NCI-H1436 (cell line): ENCODE data around the gene SLC22A12.
A peak's percentile ranks its signal among the peaks of the same experiment; 100 is the strongest.

Experiments used
- DNase-seq: peaks from one replicate; lab custom pipeline; 2025; lab: John Stamatoyannopoulos, UW

Gene SLC22A12

DNA sequence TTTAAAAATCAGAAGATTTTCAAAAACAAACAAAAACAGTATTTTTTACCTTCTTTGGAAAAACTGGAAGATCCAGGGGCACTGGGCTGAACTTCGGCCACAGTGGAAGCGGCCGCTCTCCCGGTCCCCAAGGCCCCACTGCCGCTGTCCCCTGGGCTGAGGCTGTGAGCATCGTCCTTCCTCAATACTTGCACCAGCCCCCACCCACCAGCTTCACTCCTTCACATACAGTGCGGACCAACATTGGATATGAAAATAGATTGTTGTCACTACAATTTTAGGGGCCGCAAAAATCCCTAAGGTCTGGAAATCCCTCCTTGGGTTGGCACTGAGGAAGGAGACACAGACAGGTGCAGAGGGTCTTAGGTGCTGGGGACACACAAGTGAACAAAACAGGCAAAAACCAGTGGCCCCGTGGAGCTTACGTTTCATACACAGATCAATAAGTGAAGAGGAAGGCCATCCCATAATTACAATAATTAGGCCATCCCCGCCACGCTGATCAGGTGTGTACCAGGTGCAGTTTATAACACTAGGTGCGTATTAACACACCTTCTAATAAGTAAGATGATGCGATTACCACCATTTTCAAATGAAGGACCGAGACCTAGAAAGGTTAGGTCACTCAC is 28.2 kb upstream of the SLC22A12 start:
- DNase-seq: no peak

DNA sequence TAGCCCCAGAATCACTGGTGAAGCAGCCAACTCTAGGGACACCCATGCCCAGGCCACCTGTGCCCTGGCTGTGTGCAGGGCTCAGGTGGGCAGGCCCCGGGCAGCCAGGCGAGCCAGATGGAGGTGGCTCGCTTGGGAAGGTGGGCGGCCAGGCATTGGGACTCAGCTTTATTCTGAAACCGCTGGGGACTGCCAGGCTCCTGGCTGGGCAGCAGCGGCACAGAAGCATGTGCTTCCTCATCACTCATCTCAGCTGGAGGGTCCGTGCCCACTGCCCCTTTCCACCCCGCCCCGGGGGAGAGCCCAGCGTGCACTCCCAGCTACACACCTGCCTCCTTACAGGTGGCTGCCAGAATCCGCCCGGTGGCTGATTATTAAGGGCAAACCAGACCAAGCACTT is 27.1 kb upstream of the SLC22A12 start:
- DNase-seq: no peak

DNA sequence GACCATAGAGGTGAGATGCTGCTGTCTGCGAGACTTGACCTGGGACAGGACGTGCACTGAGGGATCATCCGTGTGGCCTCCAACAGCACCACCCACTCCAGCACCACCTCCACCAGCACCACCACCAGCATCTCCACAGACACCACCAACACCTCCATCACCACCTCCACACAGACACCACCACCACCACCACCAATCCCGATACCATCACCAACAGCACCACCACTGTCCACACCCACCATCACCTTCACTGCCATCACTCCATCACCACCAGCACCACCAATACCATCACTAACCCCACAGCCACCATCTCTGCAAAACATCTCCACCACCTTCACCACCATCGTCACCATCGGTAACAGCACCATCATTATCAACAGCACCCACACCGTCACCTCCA is 26.6 kb upstream of the SLC22A12 start:
- no peak for DNase-seq

DNA sequence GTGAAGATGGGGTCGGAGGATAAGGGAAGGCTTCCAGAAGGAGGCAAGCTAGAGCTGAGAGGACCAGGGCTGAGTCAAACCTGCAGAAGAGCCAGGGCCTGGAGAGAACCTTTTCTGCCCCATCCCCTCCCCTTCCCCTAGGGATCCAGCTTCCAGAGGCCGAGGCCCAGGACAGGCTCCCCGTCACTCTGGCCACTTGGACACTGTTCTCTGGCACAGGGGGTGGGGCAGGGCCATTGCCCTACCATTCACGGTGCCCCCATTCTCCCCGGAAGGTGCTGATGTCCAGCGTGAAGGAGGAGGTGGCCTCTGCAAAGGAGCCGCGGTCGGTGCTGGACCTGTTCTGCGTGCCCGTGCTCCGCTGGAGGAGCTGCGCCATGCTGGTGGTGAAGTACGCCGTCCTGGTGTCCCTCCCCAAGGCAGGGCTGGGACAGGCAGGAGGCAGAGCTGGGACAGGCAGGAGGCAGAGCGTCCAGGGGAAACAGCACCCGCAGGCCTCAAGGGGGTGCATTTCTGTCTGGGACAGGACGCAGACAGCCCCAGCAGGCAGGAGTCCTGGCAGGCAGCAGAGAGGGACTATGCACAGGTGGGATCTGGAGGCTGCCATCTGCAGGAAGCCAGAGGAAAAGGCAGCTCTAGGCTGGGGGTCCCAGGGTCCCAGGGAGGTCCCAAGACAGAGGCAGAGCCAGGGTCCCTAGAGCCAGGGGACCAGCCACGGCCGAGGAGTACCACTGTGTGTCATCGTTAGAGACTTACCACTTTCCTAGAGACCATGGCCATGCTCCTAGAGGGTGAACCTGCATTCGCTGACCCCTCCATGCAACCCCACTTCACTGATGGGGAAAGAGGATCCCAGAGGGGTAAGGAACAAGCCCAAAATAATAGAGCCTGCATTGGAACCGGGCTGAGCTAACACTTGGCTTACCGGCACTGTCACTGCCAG is 25.8 kb upstream of the SLC22A12 start:
- DNase-seq: no peak

DNA sequence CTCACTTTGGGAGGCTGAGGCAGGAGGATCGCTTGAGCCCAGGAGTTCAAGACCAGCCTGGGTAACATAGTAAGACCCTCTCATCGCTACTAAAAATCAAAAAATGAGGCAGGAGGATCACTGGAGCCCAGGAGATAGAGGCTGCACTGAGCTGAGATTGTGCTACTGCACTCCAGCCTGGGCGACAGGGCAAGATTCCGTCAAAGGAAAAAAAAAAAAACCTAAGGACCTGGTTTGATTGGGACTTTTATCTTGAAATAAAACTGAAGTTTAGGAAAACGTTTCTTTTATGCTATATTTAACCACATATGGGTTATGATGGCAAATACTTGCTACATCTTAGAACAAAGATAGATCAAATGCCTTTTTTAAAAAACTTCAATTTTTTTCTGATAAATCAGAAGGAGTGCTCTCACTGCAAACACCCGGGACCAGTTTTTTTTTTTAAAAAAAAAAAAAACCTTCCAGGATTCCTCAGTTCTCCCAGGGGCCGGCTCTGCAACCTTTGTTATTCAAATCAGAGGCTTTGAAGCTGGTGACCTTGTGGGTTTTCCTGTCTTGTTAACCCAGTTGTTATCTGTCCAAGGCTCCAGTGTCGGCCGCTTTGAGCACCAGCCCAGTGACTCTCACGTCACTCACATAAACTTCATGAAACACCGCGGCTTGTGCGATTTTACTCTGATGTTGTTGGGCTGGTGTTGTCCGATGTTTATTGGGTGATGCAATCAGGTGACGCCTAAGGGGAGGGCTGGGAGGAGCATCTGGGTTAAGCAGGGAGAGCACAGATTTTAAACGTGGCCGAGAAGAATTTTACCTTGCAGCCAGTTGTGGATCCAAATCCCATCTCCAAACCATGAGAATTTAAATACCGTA is 24.7 kb upstream of the SLC22A12 start:
- DNase-seq: peak; percentile 48

DNA sequence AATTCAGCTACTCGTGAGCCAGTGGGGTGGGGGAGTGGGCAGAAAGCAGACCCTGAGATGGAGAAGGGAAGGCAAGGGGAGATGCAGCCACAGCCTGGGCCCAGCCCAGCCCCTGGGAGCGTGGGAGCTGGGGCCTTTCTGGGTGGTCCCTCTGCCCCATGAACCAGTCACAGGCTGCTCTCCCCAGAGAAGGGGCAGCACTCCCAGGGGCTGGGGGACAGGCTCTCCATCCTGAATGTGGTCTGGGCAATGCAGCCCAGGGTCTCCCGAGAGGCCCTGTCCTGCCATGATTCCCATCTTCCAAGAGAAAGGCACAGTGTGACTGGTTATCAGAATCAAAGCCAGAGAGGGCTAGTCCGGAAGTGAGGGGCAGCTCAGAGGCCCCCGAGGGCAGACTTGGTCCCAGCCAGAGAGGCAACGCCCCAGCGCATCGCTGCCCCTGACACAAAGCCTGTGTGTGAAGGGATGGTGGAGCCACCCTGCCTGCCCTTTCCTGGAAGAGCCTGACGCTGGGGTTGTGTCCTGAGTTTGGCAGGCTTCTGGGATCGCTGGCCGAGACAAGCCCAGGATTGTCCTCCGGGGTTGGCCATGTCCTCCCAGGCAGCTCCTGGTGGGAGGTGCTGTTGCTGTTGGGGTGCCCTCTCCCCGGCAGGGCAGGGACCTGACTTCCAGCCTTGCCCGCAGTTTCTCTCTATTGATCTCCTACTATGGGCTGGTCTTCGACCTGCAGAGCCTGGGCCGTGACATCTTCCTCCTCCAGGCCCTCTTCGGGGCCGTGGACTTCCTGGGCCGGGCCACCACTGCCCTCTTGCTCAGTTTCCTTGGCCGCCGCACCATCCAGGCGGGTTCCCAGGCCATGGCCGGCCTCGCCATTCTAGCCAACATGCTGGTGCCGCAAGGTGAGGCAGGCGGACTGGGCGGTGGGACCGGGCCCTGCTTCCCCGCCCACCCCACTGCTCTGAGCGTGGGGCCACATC is 23.8 kb upstream of the SLC22A12 start:
- no peak for DNase-seq

DNA sequence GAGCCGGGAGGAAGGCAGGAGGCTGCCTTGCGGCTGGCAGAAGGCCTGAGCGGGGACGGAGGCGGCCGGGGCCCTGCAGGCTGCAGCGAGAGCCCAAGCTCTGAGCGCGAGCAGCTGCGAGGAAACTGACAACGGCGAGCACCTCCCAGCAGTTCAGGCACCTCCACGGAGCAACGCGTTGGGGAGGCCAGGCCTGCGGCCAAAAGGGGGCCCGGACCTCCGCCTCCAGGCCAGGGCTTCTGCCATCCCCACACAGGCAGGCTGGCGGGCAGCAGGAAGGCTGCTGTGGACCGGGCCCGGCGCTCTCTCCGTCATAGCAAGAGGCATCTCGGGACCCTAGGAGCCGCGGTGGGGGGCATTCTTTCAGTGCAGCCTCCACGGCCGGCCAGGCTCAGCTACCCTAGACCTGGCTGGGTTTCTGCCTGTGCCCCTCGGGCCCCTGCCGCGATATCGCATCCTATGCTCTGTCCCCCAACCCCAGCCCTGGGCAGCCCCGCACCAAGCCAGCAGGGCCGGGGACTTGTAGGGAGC is 22.9 kb upstream of the SLC22A12 start:
- DNase-seq: no peak

DNA sequence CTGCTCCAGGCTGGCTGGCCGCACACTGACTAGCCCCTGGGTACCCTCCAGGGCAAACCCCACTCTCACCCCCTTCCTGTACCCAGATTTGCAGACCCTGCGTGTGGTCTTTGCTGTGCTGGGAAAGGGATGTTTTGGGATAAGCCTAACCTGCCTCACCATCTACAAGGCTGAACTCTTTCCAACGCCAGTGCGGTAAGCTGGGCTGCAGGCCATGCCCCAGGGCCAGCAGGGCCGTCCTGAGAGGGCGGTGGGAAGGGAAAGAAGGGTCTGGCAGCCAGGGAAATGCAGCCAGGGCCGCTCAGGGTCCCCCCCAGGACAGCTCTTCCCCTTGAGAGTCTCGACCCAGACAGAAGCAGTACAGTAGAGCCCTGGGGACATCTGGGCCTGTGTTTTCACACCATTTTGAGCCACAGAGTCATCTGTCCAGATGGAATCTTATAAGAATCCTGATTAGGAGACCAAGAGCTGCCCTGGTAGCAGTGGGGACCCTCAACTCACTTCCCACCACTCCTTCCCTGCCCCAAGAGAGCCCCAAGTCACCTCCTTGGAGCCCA is 22.4 kb upstream of the SLC22A12 start:
- DNase-seq: no peak

DNA sequence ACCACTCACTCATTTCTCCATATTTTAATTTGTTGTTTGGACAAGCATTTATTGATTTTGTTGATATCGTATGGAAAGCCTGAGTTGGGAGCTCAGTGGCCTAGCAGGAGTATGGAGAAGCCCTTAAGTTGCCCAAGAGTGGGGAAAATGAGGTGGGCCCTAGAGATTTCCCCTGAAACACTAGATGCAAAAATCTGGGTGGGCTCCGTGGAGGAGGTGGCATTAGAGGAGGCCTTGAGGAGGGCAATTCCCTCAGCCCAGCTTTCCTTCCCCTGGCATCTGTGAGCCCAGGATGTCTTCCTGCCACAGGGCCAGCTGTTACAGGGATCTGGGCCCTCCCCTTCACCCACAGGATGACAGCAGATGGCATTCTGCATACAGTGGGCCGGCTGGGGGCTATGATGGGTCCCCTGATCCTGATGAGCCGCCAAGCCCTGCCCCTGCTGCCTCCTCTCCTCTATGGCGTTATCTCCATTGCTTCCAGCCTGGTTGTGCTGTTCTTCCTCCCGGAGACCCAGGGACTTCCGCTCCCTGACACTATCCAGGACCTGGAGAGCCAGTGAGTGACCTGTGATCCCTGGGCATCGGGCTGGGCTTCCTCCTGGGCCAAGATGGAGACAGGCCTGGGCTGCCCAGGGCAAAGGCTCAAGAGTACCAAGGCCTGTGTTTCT is 21.6 kb upstream of the SLC22A12 start:
- no peak for DNase-seq

DNA sequence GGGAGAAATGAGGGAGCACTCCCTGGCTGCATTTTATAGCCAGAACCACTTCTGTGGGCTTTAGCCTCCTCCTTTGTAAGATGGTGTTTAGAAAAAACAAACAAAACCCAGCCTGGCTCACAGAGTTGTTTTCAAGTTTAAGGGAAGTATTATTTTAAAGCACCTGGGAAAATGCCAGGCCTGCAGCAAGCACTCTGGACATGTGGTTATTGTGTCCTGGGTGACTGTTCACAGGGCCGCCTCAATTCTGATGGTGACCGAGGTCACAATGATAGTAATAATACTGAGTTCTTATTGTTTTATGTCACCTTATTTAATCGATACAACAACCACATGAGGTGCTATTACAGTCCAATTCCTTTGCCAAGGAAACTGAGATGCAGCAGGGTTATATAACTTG is 20.7 kb upstream of the SLC22A12 start:
- DNase-seq: no peak

DNA sequence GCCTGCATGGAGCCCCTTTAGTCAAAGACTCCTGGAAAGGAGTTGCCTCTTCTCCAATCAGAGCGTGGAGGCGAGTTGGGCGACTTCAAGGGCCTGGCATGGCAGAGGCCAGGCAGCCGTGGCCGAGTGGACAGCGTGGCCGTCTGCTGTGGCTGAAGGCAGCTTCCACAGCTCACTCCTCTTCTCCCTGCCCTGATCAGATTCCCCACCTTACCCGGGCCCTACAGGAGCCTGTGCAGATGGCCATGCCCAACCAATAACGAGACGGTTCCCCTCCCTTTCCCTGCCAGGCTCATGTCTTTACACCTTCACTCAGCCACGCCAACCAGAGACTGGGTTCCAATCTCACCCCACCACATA is 20.0 kb upstream of the SLC22A12 start:
- no peak for DNase-seq

DNA sequence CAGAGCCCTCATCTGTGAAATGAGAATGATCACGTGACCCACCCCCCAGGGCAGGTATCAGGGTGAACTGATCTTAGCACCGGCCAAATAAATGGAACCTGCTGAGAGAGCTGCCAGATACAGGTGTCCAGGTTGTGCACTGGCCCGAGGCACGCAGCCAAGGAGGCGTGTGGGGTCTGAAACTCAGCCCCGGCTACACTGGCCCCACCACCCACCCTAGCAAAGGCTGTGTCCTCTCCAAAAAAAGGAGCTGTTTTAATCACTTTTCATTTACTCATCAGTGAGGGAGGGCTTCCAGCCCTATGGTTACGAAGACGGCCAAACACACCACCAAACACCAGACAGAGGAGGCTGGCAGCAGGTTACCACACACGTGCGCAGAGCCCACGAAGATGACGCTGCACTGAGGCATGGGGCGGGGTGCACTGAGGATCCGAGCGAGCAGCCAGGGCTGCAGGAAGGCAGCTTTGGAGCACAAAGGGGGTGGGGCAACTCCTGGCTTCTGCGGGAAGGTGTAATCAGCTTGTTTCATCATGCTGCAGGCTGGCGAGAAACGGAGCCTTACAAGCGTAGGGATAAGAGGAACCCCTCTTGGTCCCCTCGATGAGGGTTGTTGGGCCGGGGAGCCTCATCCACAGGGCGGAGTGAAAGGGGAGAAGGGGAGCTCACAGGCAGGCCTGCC is 19.5 kb upstream of the SLC22A12 start:
- no peak for DNase-seq

DNA sequence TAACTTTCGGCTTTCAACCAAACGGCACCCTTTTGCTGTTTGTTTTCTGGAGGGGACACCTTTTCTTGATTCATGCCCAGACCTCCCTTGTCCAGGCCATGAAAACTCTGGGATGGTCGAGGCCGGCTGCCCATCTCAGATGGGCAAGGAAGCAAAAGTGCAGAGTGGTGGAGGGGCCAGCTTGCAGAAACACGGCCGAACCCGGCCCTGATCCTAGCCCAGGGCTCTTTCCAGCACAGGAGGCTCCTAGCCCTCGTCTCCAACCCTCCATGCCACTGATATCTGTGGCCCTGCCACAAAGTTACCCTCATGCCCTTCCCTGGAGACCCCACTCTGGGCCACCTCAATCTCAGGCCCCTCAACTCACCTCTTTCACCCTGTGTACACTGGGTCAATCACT is 18.9 kb upstream of the SLC22A12 start:
- no peak for DNase-seq

DNA sequence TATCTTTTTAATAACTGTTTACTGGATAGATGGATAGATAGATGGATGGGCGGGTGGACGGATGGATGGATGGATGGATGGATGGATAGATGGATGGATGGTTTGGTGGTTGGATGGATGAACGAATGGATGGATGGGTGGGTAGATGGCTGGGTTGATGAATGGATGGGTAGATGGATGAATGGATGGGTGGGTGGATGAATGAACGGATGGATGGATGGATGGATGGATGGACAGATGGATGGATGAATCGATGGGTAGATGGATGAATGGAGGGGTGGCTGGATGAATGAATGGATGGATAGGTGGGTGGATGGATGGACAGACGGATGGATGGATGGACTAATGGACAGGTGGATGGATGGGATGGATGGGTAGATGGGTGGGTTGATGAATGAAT is 13.8 kb upstream of the SLC22A12 start:
- no peak for DNase-seq

DNA sequence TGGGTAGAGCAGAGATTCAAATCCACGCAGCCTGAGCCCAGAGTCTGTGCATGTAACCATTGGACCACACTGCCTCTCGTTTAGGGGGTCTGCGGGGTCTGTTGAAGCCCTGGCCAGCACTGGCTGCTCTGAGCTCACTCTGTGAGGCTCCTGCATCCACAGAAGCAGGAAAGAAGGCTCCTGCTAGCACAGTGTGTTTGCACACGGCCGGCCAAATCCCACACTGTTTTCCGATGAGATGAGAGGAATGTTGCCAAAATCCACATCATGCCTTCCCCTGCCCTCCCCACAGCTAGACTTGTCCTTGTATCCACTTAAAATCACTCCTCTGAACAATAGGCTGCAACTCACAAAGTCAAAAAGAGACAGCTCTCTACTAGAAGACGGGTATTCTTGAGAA is 10.6 kb upstream of the SLC22A12 start:
- no peak for DNase-seq

DNA sequence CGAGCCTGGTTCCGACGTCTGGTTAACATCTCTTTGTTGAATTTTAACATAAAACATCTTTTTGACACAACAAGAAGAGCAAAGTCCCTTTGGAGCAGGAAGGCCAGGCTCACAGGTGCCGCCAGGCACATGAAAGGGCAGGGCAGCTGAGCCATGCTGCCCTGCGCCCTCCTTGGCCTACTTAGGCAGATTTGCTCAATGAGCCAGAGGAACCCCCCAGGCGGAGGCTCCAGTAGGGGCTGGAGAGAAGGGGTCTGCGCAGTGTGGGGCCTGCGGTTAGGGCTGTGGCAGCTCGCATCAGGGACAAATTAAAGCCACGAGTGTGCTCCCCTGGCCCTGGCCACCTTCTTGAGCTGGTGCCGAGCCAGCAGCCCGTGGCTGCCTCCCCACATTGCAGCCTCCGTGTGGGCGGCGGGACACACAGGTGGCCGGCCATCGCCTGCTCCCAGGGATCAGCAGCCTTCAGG is 9.9 kb upstream of the SLC22A12 start:
- no peak for DNase-seq

DNA sequence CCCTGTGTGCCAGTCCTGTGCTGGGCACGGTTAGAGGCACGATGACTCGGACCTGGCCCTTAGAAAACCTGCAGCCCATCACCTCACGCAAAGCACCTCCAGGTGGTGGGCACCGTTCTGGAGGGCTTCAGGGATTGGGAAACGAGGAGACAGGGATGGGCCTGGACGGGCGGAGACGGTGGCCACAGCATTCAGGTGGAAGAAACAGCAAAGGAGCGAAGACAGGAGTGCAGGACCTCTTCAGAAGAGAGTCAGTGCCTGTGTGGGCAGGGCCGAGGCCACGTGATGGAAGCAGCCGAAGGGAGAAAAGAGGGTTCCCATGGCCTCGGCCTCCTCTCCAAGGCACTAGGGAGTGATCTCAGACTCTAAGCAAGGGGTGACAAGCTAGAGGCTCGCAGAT is 8.1 kb upstream of the SLC22A12 start:
- no peak for DNase-seq

DNA sequence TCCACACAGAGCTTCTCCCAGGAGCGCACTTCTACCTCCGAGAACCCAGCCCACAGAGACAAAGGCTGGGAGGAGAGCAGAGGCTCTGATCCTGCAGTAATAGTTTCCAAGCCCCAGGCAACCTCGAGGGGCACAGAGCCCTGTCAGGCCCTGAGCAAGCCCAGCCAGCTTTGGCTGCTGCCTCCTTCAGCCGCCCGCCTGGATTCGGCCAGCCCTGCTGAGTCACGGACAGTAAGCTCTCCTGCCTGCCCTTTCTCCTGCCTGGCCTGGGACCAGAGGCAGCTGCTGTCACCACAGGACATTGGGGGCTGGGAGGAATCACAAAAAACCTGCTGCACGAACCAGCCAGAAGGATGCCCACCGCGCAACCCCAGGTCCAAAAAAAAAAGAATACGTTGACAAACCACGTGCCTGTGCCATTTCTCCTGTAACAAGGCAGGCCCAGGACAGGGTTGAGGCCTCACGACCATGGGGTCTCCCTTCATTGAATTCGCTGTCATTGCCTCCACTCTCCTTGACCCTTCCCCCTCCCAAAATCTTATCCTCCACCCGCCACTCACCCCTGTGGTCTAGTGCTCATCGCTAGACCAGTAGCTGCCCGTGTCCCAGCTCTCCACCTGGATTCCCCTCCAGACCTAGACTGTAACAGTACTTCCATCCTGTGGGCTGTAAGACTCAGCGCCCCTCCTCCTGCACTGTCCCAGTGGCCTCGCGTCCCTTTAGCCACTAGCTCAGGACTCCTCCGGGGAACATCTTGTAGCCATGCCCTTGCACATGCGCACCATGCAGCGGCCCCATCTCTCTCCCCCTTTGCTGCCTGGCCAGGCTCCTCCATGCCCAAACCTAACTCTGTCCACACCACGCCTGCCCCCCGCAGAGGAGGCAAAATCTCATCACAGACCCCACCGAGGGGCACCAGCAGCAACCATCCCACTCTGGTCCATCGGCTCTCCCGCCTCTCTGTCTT is 7.4 kb upstream of the SLC22A12 start:
- no peak for DNase-seq
